Epithelial cell of esophagus (primary cell): Measurements from ENCODE around the gene SLC17A2.

Experiments used
- DNase-seq: peaks from one replicate; pipeline ENCODE4 v3.0.0; 2010; ENCODE audit warnings: low read depth
- H3K4me3 ChIP-seq: 2 replicates; pipeline ENCODE4 v1.5.1; 2011; ENCODE audit warnings: mild to moderate bottlenecking, low read length, control low read depth
- CTCF ChIP-seq: IDR thresholded peaks from 2 replicates; pipeline ENCODE4 v1.5.1; 2011; ENCODE audit warnings: low read depth, mild to moderate bottlenecking, low read length, control low read depth, inconsistent platforms; ENCODE audit not compliant: insufficient read depth; ENCODE audit errors: missing control alignments

The SLC17A2 gene

GRCh38 chr6:25888626-25889025, 41.9 kb downstream of the SLC17A2 start:
- no peak overlapping the region for H3K4me3 ChIP-seq
- TF ChIP-seq CTCF = no peak

GRCh38 chr6:25886066-25886465, 44.4 kb downstream of the SLC17A2 start:
- DNase-seq = no peak
- no peak for TF ChIP-seq CTCF

More at GRCh38 chr6:25888626-25889025, 41.9 kb downstream of the SLC17A2 start:
- DNase-seq = no peak

GRCh38 chr6:25883991-25884390, 46.5 kb downstream of the SLC17A2 start:
- no peak for TF ChIP-seq CTCF
- no peak overlapping the region for H3K4me3 ChIP-seq
- DNase-seq = peak; percentile 58

More at GRCh38 chr6:25886066-25886465, 44.4 kb downstream of the SLC17A2 start:
- H3K4me3 ChIP-seq = no peak overlapping the region

- H3K4me3 ChIP-seq = no peak overlapping the region
- DNase-seq = no peak
- no peak for TF ChIP-seq CTCF
Measured at GRCh38 chr6:25883536-25883935, 47.0 kb downstream of the SLC17A2 start.

- no peak overlapping the region for H3K4me3 ChIP-seq
- no peak for TF ChIP-seq CTCF
- DNase-seq = no peak
Measured at GRCh38 chr6:25882051-25882496, 48.4 kb downstream of the SLC17A2 start.

GRCh38 chr6:25880601-25881000, 49.9 kb downstream of the SLC17A2 start:
- no peak overlapping the region for H3K4me3 ChIP-seq
- TF ChIP-seq CTCF = no peak
- DNase-seq = no peak

GRCh38 chr6:25878721-25879322, 51.7 kb downstream of the SLC17A2 start:
- no peak for TF ChIP-seq CTCF

More at GRCh38 chr6:25878721-25879322, 51.7 kb downstream of the SLC17A2 start:
- no peak for DNase-seq
- H3K4me3 ChIP-seq = no peak overlapping the region
